Activated CD4-positive, alpha-beta T cell treated with anti-CD3 and anti-CD28 coated beads, Interleukin-2, amount 50 U/mL, for 4 hours (primary cell): ENCODE data around the gene MGAT3.
"Not testable (repeated sequence)": the region's sequence is repeated elsewhere in the genome, so short reads cannot be mapped to it uniquely, and the experiment has no call there.

Source experiments
- DNase-seq, 2 experiments: peaks; one replicate each; pipeline ENCODE4 v3.0.0-alpha.2; 2020

MGAT3 gene

GRCh38 chr22:39456522-39457197 is at the start of gene MGAT3:
Gene MGAT3 (plus strand): TSS chr22:39457012. CDS start chr22:39487348, 30,336 bp downstream.
- no peak for DNase-seq

GRCh38 chr22:39408173-39408572 is 48.6 kb upstream of the MGAT3 start:
- no peak for DNase-seq

GRCh38 chr22:39408807-39409206 is 48.0 kb upstream of the MGAT3 start:
- no peak for DNase-seq

GRCh38 chr22:39409516-39410029 is 47.2 kb upstream of the MGAT3 start:
- no peak for DNase-seq

GRCh38 chr22:39410264-39410663 is 46.5 kb upstream of the MGAT3 start:
- DNase-seq = no peak

- DNase-seq = not testable (repeated sequence)
Observed at GRCh38 chr22:39411828-39412365, 44.9 kb upstream of the MGAT3 start.

GRCh38 chr22:39413204-39413603 is 43.6 kb upstream of the MGAT3 start:
- not testable (repeated sequence) for DNase-seq

- no peak for DNase-seq
Observed at GRCh38 chr22:39414377-39414776, 42.4 kb upstream of the MGAT3 start.

- no peak for DNase-seq
Observed at GRCh38 chr22:39414886-39415285, 41.9 kb upstream of the MGAT3 start.

GRCh38 chr22:39415506-39415905 is 41.3 kb upstream of the MGAT3 start:
- DNase-seq = no peak

GRCh38 chr22:39416319-39416718 is 40.5 kb upstream of the MGAT3 start:
- DNase-seq = no peak

GRCh38 chr22:39417641-39418040 is 39.2 kb upstream of the MGAT3 start:
- DNase-seq = no peak

GRCh38 chr22:39418696-39419095 is 38.1 kb upstream of the MGAT3 start:
- DNase-seq = no peak

- DNase-seq = no peak
Observed at GRCh38 chr22:39419096-39419495, 37.7 kb upstream of the MGAT3 start.

GRCh38 chr22:39419911-39420310 is 36.9 kb upstream of the MGAT3 start:
- DNase-seq = no peak

GRCh38 chr22:39421691-39422090 is 35.1 kb upstream of the MGAT3 start:
- no peak for DNase-seq

GRCh38 chr22:39422101-39422500 is 34.7 kb upstream of the MGAT3 start:
- DNase-seq = no peak

- no peak for DNase-seq
Observed at GRCh38 chr22:39422721-39423120, 34.1 kb upstream of the MGAT3 start.

- DNase-seq = no peak
Observed at GRCh38 chr22:39423976-39424375, 32.8 kb upstream of the MGAT3 start.

GRCh38 chr22:39426380-39427043 is 30.3 kb upstream of the MGAT3 start:
- DNase-seq = no peak

- no peak for DNase-seq
Observed at GRCh38 chr22:39427751-39428596, 28.8 kb upstream of the MGAT3 start.

GRCh38 chr22:39428597-39429071 is 28.2 kb upstream of the MGAT3 start:
- DNase-seq = no peak

- no peak for DNase-seq
Observed at GRCh38 chr22:39429186-39429585, 27.6 kb upstream of the MGAT3 start.
